Chondrocyte (in vitro differentiated cells): ENCODE measurements around the gene HEBP1. TPM values are rescaled to one million over a fixed set of nuclear protein-coding genes. Genes with fewer than 3 reads are reported as not detected.

Experiments used
- DNase-seq: peaks from one replicate; pipeline ENCODE4 v3.0.0; 2021; ENCODE audit warnings: mixed read lengths, low spot score
- H3K27ac Mint-ChIP-seq: one replicate; pipeline ENCODE4 v1.8.0; 2021; ENCODE audit warnings: mild to moderate bottlenecking, moderate library complexity, mixed read lengths; ENCODE audit not compliant: unreplicated experiment
- H3K27me3 Mint-ChIP-seq: 2 replicates; pipeline ENCODE4 v1.8.0; 2021; ENCODE audit warnings: low read depth, mixed read lengths
- H3K36me3 Mint-ChIP-seq: 2 replicates; pipeline ENCODE4 v1.8.0; 2021; ENCODE audit warnings: low read depth, mixed read lengths
- H3K4me1 Mint-ChIP-seq: 2 replicates; pipeline ENCODE4 v1.8.0; 2021; ENCODE audit warnings: low read depth, mild to moderate bottlenecking, mixed read lengths
- H3K4me3 Mint-ChIP-seq: one replicate; pipeline ENCODE4 v1.8.0; 2021; ENCODE audit warnings: mild to moderate bottlenecking, moderate library complexity, mixed read lengths; ENCODE audit not compliant: unreplicated experiment
- H3K9me3 Mint-ChIP-seq: 2 replicates; pipeline ENCODE4 v1.8.0; 2021; ENCODE audit warnings: low read depth, mixed read lengths
- total RNA-seq: library from RNA; stranded (reverse); gene quantifications from 3 replicates; pipeline ENCODE4 v1.2.1, GENCODE V29; 2021
- TF ChIP-seq, protein P1 (sequence below): fragments of 200-600 bp; sonication (generic); IDR thresholded peaks from 2 replicates; pipeline ENCODE4 v1.5.0; 2021; ENCODE audit warnings: antibody characterized with exemption, mild to moderate bottlenecking, moderate library complexity

HEBP1 gene
- total RNA-seq, 1 donor from 2014 or later, result 50.7 TPM

DNA sequence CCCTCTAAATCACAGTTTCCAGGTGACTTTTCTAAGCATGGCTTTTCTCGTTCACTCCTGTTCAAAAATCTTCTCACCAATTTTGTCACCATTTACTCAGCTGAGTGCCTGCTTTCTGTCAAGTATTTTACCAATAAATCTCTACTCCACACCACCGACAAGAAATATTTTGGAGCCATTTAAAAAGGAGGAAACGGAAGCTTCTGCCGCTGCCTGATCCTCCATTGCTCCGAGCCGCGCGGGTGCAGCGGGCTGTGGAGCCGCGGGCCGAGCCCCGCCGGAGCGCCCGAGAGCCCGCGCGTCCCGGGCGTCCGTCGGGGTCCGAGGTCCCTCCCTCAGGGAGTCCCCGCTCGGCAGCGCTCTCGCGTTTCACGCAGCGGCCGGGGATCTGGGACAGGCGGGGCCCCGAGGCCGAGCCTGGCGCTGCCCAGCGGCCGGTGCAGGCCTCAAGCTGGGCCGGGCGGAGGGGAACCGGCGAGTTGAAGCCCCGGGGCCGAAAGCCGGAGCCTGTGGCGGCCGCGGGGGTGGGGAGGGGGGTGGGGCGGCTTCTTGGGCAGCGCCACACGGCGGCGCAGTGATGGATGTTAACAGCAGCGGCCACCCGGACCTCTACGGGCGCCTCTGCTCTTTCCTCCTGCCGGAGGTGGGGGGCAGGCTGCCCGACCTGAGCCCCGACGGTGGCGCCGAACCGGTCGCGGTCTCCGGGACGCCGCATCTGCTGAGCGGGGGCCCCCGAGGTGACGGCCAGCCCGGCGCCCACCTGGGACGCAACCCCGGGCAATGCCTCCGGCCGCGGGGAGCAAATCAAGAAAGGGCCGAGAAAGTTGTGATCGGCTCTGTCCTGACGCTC lies 1.1 kb upstream of the HEBP1 start:
- Mint-ChIP-seq H3K36me3 (peaks cover 1% of the 10 kb centered on the region), H3K27ac (peak overlapping the region; percentile 93), H3K9me3 (no peaks in the 10 kb centered on the region), H3K27me3 (no peaks in the 10 kb centered on the region), H3K4me1 (peaks cover 34% of the 10 kb centered on the region), H3K4me3 (peak overlapping the region; percentile 95)
- TF ChIP-seq, protein P1, sequence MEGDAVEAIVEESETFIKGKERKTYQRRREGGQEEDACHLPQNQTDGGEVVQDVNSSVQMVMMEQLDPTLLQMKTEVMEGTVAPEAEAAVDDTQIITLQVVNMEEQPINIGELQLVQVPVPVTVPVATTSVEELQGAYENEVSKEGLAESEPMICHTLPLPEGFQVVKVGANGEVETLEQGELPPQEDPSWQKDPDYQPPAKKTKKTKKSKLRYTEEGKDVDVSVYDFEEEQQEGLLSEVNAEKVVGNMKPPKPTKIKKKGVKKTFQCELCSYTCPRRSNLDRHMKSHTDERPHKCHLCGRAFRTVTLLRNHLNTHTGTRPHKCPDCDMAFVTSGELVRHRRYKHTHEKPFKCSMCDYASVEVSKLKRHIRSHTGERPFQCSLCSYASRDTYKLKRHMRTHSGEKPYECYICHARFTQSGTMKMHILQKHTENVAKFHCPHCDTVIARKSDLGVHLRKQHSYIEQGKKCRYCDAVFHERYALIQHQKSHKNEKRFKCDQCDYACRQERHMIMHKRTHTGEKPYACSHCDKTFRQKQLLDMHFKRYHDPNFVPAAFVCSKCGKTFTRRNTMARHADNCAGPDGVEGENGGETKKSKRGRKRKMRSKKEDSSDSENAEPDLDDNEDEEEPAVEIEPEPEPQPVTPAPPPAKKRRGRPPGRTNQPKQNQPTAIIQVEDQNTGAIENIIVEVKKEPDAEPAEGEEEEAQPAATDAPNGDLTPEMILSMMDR, result peak; percentile 79
- no peak for DNase-seq

- TF ChIP-seq, protein P1, result no peak
- Mint-ChIP-seq H3K4me3 (peak overlapping the region; percentile 95), H3K4me1 (peaks cover 34% of the 10 kb centered on the region), H3K27me3 (no peaks in the 10 kb centered on the region), H3K36me3 (peaks cover 1% of the 10 kb centered on the region), H3K27ac (peak overlapping the region; percentile 93), H3K9me3 (no peaks in the 10 kb centered on the region)
- no peak for DNase-seq
Measured at GRCh38 chr12:13000616-13000924, 505 bp upstream of the HEBP1 start.

- H3K4me1 Mint-ChIP-seq, result peaks cover 34% of the 10 kb centered on the region
- H3K9me3 Mint-ChIP-seq, result no peaks in the 10 kb centered on the region
- TF ChIP-seq, protein P1, result peak; percentile 43
- H3K4me3 Mint-ChIP-seq, result peak overlapping the region; percentile 95
- H3K36me3 Mint-ChIP-seq, result peaks cover 1% of the 10 kb centered on the region
- no peak for DNase-seq
- no peaks in the 10 kb centered on the region for H3K27me3 Mint-ChIP-seq
- peak overlapping the region; percentile 88 for H3K27ac Mint-ChIP-seq
Measured at GRCh38 chr12:12999271-12999958, 650 bp downstream of the HEBP1 start.

- Mint-ChIP-seq H3K4me3 (no peak overlapping the region), H3K4me1 (peaks cover 41% of the 10 kb centered on the region), H3K36me3 (peaks cover 1% of the 10 kb centered on the region), H3K27me3 (no peaks in the 10 kb centered on the region), H3K27ac (no peak overlapping the region), H3K9me3 (no peaks in the 10 kb centered on the region)
- TF ChIP-seq, protein P1, result no peak
- no peak for DNase-seq
Measured at GRCh38 chr12:12998248-12998647, 1.8 kb downstream of the HEBP1 start.

DNA sequence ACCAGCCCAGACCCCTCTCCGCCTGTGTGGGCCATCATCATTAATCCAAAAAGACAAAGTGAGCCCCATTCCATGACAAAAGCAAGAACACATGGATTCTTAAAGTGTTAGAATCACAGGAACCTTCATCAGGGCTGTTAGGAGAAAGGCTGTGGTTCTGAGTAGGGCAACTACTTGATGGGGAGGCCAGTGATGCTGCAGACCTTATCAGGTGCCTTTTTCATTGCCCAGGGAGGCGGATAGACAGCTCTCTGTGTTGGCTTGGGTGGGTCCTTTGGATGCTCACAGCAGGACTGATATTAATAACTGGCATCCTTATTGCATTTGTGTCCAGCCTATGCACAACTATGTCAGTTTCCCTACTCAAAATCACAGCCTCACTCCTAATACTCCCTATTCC lies 2.3 kb downstream of the HEBP1 start:
- no peak for DNase-seq
- no peaks in the 10 kb centered on the region for H3K27me3 Mint-ChIP-seq

More for the DNA sequence above, 2.3 kb downstream of the HEBP1 start:
- Mint-ChIP-seq H3K36me3 (peaks cover 1% of the 10 kb centered on the region), H3K9me3 (no peaks in the 10 kb centered on the region), H3K4me1 (peaks cover 46% of the 10 kb centered on the region), H3K27ac (no peak overlapping the region), H3K4me3 (no peak overlapping the region)
- TF ChIP-seq, protein P1, result no peak
